Hindlimb muscle (tissue), 1 donor: ENCODE data around the gene TAF11L9. TPM values are rescaled to one million over a fixed set of nuclear protein-coding genes. Genes with fewer than 3 reads are reported as not detected.
"Not testable (repeated sequence)": the region's sequence is repeated elsewhere in the genome, so short reads cannot be mapped to it uniquely, and the experiment has no call there.

Source experiments
- DNase-seq: peaks from one replicate; pipeline ENCODE4 v3.0.0-alpha.2; 2013
- polyA plus RNA-seq: library from polyadenylated mRNA; unstranded; fragments of 120-200 nt; gene quantifications from one replicate; pipeline ENCODE4 v1.2.1, GENCODE V29; 2013; ENCODE audit not compliant: insufficient read length

The TAF11L9 gene
- polyA plus RNA-seq, result not detected

DNA sequence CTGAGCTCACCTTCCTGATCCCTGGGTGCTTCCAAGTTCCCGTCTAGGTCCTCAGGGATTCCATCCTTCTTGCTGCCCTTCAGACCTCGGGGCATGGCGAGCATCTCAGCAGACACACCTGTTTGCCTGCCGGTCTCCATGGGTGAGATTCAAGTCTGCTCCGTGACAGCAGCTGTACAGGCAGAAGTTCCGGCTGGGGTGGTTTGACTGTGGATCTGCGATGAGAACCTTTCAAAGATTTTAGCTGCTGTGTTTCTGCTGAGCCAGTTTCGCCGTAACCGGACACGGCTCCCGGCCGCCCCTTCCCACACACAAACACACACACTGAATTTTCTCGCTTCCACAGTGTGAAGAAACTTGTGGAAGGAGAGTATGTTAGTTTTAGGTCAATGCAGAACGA, at the start of gene TAF11L9:
Gene TAF11L9, minus strand, starts transcription at position 140 of the 400 bp plus-strand sequence.
- not testable (repeated sequence) for DNase-seq

GRCh38 chr5:17634160-17634559, 40.0 kb upstream of the TAF11L9 start, which contains the start of gene TAF11L14:
TAF11L14 (plus strand) TSS chr5:17634460.
- no peak for DNase-seq

- not testable (repeated sequence) for DNase-seq
Measured at GRCh38 chr5:17631788-17632187, 37.6 kb upstream of the TAF11L9 start, which contains the start of gene TAF11L13. TAF11L13 (plus strand) TSS chr5:17632088.

- no peak for DNase-seq
Measured at GRCh38 chr5:17625686-17626085, 31.5 kb upstream of the TAF11L9 start.

- no peak for DNase-seq
Measured at GRCh38 chr5:17620627-17621026, 26.4 kb upstream of the TAF11L9 start.

DNA sequence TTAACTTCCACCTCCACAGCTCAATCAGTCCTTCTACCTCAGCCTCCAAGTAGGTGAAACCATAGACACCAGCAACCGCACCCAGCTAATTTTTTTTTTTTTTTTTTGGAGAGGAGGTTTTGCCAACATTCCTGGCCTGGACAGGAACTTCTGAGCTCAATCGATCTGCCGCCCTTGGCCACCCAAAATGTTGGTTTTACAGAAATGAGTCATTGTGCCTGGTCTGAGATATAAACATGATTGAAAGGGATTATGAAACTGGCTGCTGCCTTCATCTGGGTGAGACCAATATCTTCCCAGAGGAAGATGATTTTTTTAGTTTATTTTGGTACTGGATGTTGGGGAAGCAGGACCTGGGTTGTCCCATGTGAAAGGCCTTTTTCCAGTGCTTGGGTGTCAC, 25.2 kb upstream of the TAF11L9 start:
- no peak for DNase-seq

- no peak for DNase-seq
Measured at GRCh38 chr5:17614872-17615605, 20.8 kb upstream of the TAF11L9 start.

DNA sequence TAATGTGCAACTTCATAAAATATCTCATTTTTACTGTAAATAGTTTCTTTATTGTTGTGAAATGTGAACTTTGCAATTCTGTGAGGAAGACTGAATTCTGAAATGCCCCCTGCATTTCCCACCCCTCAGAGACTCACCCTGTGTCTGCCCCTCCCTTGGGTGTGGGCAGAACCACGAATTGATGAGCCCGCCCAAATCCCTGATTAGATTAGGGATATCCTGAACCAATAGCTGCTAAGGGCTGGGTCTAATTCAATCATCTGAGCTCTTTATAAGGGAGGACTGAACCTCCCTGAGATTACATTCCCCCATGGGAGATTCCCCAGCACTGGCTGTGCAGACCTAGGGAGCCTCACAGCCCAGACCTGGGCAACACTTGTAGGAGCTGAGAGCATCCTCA, 15.9 kb upstream of the TAF11L9 start, which contains the start of gene TAF11L12:
Gene TAF11L12, plus strand, starts transcription at position 301 of the 400 bp plus-strand sequence.
- DNase-seq, result not testable (repeated sequence)

- not testable (repeated sequence) for DNase-seq
Measured at GRCh38 chr5:17607461-17607860, 13.3 kb upstream of the TAF11L9 start.

GRCh38 chr5:17604951-17605350, 10.8 kb upstream of the TAF11L9 start:
- DNase-seq, result no peak

- DNase-seq, result not testable (repeated sequence)
Measured at GRCh38 chr5:17603880-17604279, 9.7 kb upstream of the TAF11L9 start, which contains the start of gene TAF11L11. TAF11L11 (plus strand) TSS chr5:17604183.

GRCh38 chr5:17597728-17598127, 3.5 kb upstream of the TAF11L9 start, which contains the start of gene TAF11L10:
TAF11L10 (minus strand) TSS chr5:17597828.
- DNase-seq, result not testable (repeated sequence)

GRCh38 chr5:17590860-17591259, 3.3 kb downstream of the TAF11L9 start, which contains the start of gene TAF11L8:
TAF11L8 (minus strand) TSS chr5:17590960.
- DNase-seq, result not testable (repeated sequence)

GRCh38 chr5:17585658-17586057, 8.5 kb downstream of the TAF11L9 start, which contains the start of gene TAF11L7:
TAF11L7 (minus strand) TSS chr5:17585758.
- not testable (repeated sequence) for DNase-seq

Other genes with a start within 250 kb of the TAF11L9 start
- not detected for gene TAF11L2, start 96.2 kb downstream of the TAF11L9 start, polyA plus RNA-seq
- gene TAF11L3, start 76.0 kb downstream of the TAF11L9 start, polyA plus RNA-seq, result not detected
- not detected for gene TAF11L4, start 72.6 kb downstream of the TAF11L9 start, polyA plus RNA-seq
- gene TAF11L5, start 69.2 kb downstream of the TAF11L9 start, polyA plus RNA-seq, result not detected
- gene TAF11L6, start 65.7 kb downstream of the TAF11L9 start, polyA plus RNA-seq, result not detected
- gene TAF11L7, start 8.6 kb downstream of the TAF11L9 start, polyA plus RNA-seq, result not detected
- gene TAF11L8, start 3.4 kb downstream of the TAF11L9 start, polyA plus RNA-seq, result not detected
- gene TAF11L10, start 3.4 kb upstream of the TAF11L9 start, polyA plus RNA-seq, result not detected
- gene TAF11L11, start 9.8 kb upstream of the TAF11L9 start, polyA plus RNA-seq, result not detected
- gene TAF11L12, start 16.0 kb upstream of the TAF11L9 start, polyA plus RNA-seq, result not detected
- gene TAF11L13, start 37.7 kb upstream of the TAF11L9 start, polyA plus RNA-seq, result not detected
- not detected for gene TAF11L14, start 40.1 kb upstream of the TAF11L9 start, polyA plus RNA-seq